Measurements from ENCODE around the gene STARD9. TPM values are rescaled to one million over a fixed set of nuclear protein-coding genes. Genes with fewer than 3 reads are reported as not detected.

The STARD9 gene
- total and polyA plus RNA-seq, 10 of the 15 experiments (the other 5 are each of a cell fraction or from before 2014, with no cell fraction given): 0.58 to 11.5 (median 6.1) TPM

DNA sequence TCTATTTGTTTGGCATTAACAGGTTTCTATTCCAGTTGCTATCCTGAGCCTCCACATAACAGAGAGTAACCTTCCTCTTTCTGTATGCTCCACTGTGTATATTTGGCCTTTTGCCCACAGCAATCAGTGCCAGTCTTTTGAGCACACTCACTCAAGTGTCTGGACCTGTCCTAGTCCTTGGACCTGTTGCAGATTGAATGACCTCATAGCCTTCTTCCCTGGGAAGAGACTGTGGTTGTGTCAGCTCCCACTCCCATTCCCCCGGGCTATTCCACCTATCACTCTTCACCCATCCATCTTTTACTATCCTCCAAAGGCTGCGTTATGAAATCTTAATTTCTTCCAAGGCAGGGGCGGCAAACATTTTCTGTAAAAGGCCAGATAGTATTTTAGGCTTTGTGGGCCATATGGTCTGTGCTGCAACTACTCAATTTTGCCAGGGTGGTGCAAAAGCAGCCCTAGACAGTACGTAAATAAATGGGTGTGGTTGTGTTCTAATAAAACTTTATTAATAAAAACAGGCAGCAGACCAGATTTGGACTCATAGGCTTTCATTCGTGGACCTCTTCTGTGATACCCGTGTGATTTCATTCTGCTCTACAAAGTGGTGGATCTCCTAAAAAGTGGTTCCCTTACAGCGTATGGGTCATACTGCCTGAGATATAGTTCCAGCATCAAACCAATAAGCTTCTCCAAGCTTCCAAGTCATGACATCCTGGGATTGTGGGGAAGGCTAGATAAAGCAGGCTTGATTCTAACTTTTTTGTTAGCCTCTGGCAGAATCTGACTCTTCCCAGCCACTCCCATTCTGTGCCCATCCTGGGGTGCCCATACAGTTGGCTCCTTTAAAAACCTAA lies 104.1 kb downstream of the STARD9 start:
- ATAC-seq (no peak), FAIRE-seq (no peak), DNase-seq (ENCODE audit: low read depth, low spot score) (no peak)
- H3K27me3 ChIP-seq (replicated peaks in 1 of 2; ENCODE audit: control insufficient read depth in 2 of 2, insufficient read depth in 2 of 2, low read length in 1 of 2): no peaks in the 10 kb centered on the region
- ChIA-PET RAD21 (ENCODE audit: unreplicated experiment) (no interaction called here), POLR2A (no interaction called here), CTCF (interaction anchor here (1.2 kb wide), 2 partner anchors 9 to 247 kb away, joined by 3 read pairs; no protein-coding TSS in a partner anchor), SMC1A (ENCODE audit: uncharacterized antibody, unreplicated experiment) (no interaction called here)
- H3K27ac ChIP-seq (ENCODE audit: control insufficient read depth, insufficient read depth): no peak overlapping the region
- no peaks in the 10 kb centered on the region; the same call in 1 of the 2 replicates for H3K4me1 ChIP-seq (ENCODE audit: control insufficient read depth, insufficient read depth, low read length)
- intact Hi-C loops (cut with micrococcal nuclease; ENCODE audit: unreplicated experiment): no loop called here
- in situ Hi-C loops (cut with MboI): no loop called here
- no peaks in the 10 kb centered on the region for H3K79me2 ChIP-seq (ENCODE audit: control insufficient read depth, insufficient read depth, low read length)
- no peak overlapping the region for H3K9ac ChIP-seq (ENCODE audit: control insufficient read depth, insufficient read depth, low read length)
- no peak overlapping the region for H3K4me3 ChIP-seq
- H3K4me2 ChIP-seq (ENCODE audit: control insufficient read depth, insufficient read depth): no peak overlapping the region
- no peak overlapping the region for H2AFZ ChIP-seq (ENCODE audit: control insufficient read depth, low read depth, low read length)
- no peaks in the 10 kb centered on the region for H4K20me1 ChIP-seq (ENCODE audit: control insufficient read depth, insufficient read depth)
- no peaks in the 10 kb centered on the region for H3K9me3 ChIP-seq (replicated peaks; ENCODE audit: control insufficient read depth, insufficient read depth, low read length)
- BruUV-seq (replicated peaks): no TSS peak
- TF ChIP-seq, protein P1, sequence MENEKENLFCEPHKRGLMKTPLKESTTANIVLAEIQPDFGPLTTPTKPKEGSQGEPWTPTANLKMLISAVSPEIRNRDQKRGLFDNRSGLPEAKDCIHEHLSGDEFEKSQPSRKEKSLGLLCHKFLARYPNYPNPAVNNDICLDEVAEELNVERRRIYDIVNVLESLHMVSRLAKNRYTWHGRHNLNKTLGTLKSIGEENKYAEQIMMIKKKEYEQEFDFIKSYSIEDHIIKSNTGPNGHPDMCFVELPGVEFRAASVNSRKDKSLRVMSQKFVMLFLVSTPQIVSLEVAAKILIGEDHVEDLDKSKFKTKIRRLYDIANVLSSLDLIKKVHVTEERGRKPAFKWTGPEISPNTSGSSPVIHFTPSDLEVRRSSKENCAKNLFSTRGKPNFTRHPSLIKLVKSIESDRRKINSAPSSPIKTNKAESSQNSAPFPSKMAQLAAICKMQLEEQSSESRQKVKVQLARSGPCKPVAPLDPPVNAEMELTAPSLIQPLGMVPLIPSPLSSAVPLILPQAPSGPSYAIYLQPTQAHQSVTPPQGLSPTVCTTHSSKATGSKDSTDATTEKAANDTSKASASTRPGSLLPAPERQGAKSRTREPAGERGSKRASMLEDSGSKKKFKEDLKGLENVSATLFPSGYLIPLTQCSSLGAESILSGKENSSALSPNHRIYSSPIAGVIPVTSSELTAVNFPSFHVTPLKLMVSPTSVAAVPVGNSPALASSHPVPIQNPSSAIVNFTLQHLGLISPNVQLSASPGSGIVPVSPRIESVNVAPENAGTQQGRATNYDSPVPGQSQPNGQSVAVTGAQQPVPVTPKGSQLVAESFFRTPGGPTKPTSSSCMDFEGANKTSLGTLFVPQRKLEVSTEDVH (IDR thresholded peaks at IDR 0.05; ENCODE audit: low read depth, partially characterized antibody): no peak
- TF ChIP-seq, protein P2, sequence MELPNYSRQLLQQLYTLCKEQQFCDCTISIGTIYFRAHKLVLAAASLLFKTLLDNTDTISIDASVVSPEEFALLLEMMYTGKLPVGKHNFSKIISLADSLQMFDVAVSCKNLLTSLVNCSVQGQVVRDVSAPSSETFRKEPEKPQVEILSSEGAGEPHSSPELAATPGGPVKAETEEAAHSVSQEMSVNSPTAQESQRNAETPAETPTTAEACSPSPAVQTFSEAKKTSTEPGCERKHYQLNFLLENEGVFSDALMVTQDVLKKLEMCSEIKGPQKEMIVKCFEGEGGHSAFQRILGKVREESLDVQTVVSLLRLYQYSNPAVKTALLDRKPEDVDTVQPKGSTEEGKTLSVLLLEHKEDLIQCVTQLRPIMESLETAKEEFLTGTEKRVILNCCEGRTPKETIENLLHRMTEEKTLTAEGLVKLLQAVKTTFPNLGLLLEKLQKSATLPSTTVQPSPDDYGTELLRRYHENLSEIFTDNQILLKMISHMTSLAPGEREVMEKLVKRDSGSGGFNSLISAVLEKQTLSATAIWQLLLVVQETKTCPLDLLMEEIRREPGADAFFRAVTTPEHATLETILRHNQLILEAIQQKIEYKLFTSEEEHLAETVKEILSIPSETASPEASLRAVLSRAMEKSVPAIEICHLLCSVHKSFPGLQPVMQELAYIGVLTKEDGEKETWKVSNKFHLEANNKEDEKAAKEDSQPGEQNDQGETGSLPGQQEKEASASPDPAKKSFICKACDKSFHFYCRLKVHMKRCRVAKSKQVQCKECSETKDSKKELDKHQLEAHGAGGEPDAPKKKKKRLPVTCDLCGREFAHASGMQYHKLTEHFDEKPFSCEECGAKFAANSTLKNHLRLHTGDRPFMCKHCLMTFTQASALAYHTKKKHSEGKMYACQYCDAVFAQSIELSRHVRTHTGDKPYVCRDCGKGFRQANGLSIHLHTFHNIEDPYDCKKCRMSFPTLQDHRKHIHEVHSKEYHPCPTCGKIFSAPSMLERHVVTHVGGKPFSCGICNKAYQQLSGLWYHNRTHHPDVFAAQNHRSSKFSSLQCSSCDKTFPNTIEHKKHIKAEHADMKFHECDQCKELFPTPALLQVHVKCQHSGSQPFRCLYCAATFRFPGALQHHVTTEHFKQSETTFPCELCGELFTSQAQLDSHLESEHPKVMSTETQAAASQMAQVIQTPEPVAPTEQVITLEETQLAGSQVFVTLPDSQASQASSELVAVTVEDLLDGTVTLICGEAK (IDR thresholded peaks at IDR 0.05; ENCODE audit: borderline replicate concordance): peak; percentile 68
- H3K36me3 ChIP-seq (ENCODE audit: control insufficient read depth in 2 of 2, insufficient read depth in 2 of 2, low read length in 1 of 2): peaks cover 4 to 20% of the 10 kb centered on the region in 2 experiments
- 79% methylated on average over 7 of the region's 7 CpGs for WGBS (ENCODE audit: insufficient coverage, insufficient replicate concordance, low lambda C conversion rate, missing lambda C conversion rate)

Measured in GM12878 (cell line).